Heart right ventricle (tissue), 16 donors: ENCODE results near the gene ERN2. TPM values are rescaled to one million over a fixed set of nuclear protein-coding genes. Genes with fewer than 3 reads are reported as not detected.

Source experiments
- ATAC-seq, 8 donors: fragments of 200-7000 bp; cut with Tn5 transposase; one replicate each; pipeline ENCODE4 v1.9.1; 2020; ENCODE audit warnings: mild to moderate bottlenecking in 8 of 8, moderate library complexity in 8 of 8, moderate number of reproducible peaks in 1 of 8
- DNase-seq, 2 donors: peaks; one replicate each; pipeline ENCODE4 v3.0.0-alpha.2; 2020
- H3K27ac ChIP-seq, 10 donors: fragments of 200-600 bp; sonication (generic) in 2 of 10; one replicate each; pipeline versions ENCODE4 v1.5.0 to v1.8.0; 2020 to 2022; ENCODE audit warnings: mild to moderate bottlenecking in 3 of 10
- H3K27me3 ChIP-seq, 7 donors: fragments of 200-600 bp; one replicate each; pipeline ENCODE4 v1.8.0; 2021 to 2022; ENCODE audit warnings: mild to moderate bottlenecking in 2 of 7
- H3K36me3 ChIP-seq, 9 donors: fragments of 200-600 bp; sonication (generic) in 1 of 9; one replicate each; pipeline versions ENCODE4 v1.5.0 to v1.8.0; 2020 to 2022; ENCODE audit warnings: mild to moderate bottlenecking in 2 of 9
- H3K4me1 ChIP-seq, 9 donors: fragments of 200-600 bp; sonication (generic) in 1 of 9; one replicate each; pipeline versions ENCODE4 v1.5.0 to v1.8.0; 2020 to 2022; ENCODE audit warnings: mild to moderate bottlenecking in 4 of 9
- H3K4me3 ChIP-seq, 10 donors: fragments of 200-600 bp; sonication (generic) in 2 of 10; one replicate each; pipeline versions ENCODE4 v1.5.0 to v1.8.0; 2020 to 2022; ENCODE audit warnings: mild to moderate bottlenecking in 7 of 10, moderate library complexity in 2 of 10
- H3K9me3 ChIP-seq, 11 donors: fragments of 200-600 bp in 10 of 11; sonication (generic) in 2 of 11; one replicate each; pipeline versions ENCODE4 v1.5.0 to v1.8.0; 2013 to 2022; ENCODE audit warnings: mild to moderate bottlenecking in 2 of 11, control low read depth in 1 of 11, moderate library complexity in 1 of 11
- WGBS, 2 donors: extraction: QIAGEN DNeasy Blood & Tissue Kit; methylation state at CpG; one replicate each; pipeline ENCODE4 v1.1.7; 2013; ENCODE audit warnings: inconsistent platforms in 1 of 2; 5-methylcytosine and 5-hydroxymethylcytosine counted together
- intact Hi-C, 10 donors: fragments of 100-400 bp; cut with DNase I; formaldehyde crosslinking; loops; one replicate each; pipeline versions ENCODE4 v1.11.1 to v1.14.2; 2022
- polyA plus RNA-seq, 2 donors: library from polyadenylated mRNA; stranded (reverse); fragments of 200-250 nt; gene quantifications; one replicate each; pipeline ENCODE4 v1.2.3, GENCODE V29; 2013
- total RNA-seq, 10 donors: library from RNA; stranded (reverse); fragmentation: NEBNext Ultra II Directional in 3 of 10; extraction: Animal tissue kit (Norgen Biotek cat#: 25700) in 3 of 10; gene quantifications; one replicate each; pipeline versions ENCODE4 v1.2.1 to v1.2.4, GENCODE V29; 2021 to 2023
- TF ChIP-seq, protein P1 (sequence below), 9 donors: fragments of 200-600 bp; sonication (generic) in 2 of 9; IDR thresholded peaks; one replicate each; pipeline versions ENCODE4 v1.5.0 to v1.8.0; 2021 to 2022; ENCODE audit warnings: antibody characterized with exemption in 9 of 9, mild to moderate bottlenecking in 5 of 9, moderate library complexity in 1 of 9
- donor health status: Arrhythmogenic right ventricular cardiomyopathy.
- donor health status: ischemic (EF 13 %, LVEDD 7.1; RV severe dilation, severe dysfunction).
- donor health status: healthy with polysubstance abuse.
- donor health status: DM: no; HTN: yes; CAD: no.
- donor health status: DM: no; HTN: no; CAD: no.
- donor health status: ischemic (EF 25% LVEDD 6.9; RV normal size, moderate dysfunction).
- donor health status: ischemic (EF 25% LVEDD 5.7; RV mildly dilated, moderate dysfunction).
- donor health status: healthy.
- donor health status: DM: yes; HTN: yes; CAD: no.
- donor health status: Ischemic cardiomyopathy.
- donor health status: ischemic (EF 35%, LVEDD 5.7; RV mildly dilated, moderate dysfunction).
- donor health status: nonischemic (EF 11% LVEDD 7.7; RV severe dilation, severe dysfunction).
- donor health status: DM: yes; HTN: yes; CAD: no.
- donor health status: PGD.
- donor health status: ischemic (EF 29% LVEDD 5.4; RV normal size, mild dysfunction).
- donor health status: nonischemic (EF 23%, LVEDD 6.1; RV moderate dilation, normal function).

ERN2 gene
- total and polyA plus RNA-seq, 12 donors, result 0.32 to 0.34 TPM; not detected in 10

DNA sequence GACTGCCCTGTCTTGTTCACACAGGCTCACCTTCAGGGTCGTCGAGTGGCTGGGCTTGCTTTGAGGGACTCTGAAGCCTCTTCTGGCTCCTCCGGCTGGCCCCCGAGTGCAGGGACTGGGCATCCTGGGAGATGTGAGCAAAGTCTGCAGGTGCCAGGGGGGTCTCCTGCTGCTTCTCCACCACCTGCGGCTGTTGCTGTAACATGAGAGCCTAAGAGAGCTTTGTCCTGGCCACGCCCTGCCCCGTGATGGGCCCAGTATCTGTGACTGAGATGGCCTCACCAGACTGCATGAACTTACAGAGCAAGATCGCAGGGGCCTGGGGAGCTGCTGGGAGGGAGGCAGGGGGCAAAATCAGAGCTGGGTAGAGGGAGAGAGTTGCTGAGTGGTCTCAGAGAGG lies 12.5 kb downstream of the ERN2 start:
- Histone ChIP-seq H3K9me3 (peaks cover 0 to 12% (median 5%) of the 10 kb centered on the region in 11 donors), H3K27me3 (peaks cover 0 to 26% (median 5%) of the 10 kb centered on the region in 7 donors), H3K4me1 (no peaks in the 10 kb centered on the region), H3K27ac (no peak overlapping the region), H3K4me3 (no peak overlapping the region), H3K36me3 (no peaks in the 10 kb centered on the region)
- DNase-seq, result no peak
- 16 to 21% methylated on average over 8 of the region's 8 CpGs for WGBS, 2 donors
- no peak for ATAC-seq
- TF ChIP-seq, protein P1, sequence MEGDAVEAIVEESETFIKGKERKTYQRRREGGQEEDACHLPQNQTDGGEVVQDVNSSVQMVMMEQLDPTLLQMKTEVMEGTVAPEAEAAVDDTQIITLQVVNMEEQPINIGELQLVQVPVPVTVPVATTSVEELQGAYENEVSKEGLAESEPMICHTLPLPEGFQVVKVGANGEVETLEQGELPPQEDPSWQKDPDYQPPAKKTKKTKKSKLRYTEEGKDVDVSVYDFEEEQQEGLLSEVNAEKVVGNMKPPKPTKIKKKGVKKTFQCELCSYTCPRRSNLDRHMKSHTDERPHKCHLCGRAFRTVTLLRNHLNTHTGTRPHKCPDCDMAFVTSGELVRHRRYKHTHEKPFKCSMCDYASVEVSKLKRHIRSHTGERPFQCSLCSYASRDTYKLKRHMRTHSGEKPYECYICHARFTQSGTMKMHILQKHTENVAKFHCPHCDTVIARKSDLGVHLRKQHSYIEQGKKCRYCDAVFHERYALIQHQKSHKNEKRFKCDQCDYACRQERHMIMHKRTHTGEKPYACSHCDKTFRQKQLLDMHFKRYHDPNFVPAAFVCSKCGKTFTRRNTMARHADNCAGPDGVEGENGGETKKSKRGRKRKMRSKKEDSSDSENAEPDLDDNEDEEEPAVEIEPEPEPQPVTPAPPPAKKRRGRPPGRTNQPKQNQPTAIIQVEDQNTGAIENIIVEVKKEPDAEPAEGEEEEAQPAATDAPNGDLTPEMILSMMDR (IDR thresholded peaks at IDR 0.05), result no peak
- intact Hi-C loops, result no loop called here

DNA sequence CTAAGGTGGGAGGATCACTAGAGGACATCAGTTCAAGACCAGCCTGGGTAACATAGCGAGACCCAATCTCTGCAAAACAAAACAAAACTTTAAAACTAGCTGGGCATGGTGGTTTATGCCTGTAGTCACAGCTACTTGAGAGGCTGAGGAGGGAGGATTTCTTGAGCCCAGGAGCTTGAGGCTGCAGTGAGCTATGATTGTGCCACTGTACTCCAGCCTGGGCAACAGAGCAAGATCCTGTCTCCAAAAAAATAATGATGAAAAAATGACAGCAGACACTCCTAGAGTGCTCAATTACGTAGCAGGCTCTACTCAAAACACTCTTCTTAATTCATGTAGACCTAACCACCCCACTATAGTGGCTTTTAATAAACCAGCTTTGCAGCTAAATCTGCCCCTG lies 12.9 kb downstream of the ERN2 start:
- no peaks in the 10 kb centered on the region for H3K36me3 ChIP-seq
- no peak overlapping the region for H3K4me3 ChIP-seq
- intact Hi-C loops, result no loop called here
- DNase-seq (no peak), ATAC-seq (no peak)
- peaks cover 0 to 12% (median 5%) of the 10 kb centered on the region in 11 donors for H3K9me3 ChIP-seq
- peaks cover 0 to 2% (median 0%) of the 10 kb centered on the region in 9 donors for H3K4me1 ChIP-seq
- H3K27ac ChIP-seq, result no peak overlapping the region
- TF ChIP-seq, protein P1 (IDR thresholded peaks at IDR 0.05), result no peak
- WGBS, 2 donors, result 85 to 88% methylated on average over 2 of the region's 2 CpGs
- H3K27me3 ChIP-seq, result peaks cover 0 to 26% (median 5%) of the 10 kb centered on the region in 7 donors

DNA sequence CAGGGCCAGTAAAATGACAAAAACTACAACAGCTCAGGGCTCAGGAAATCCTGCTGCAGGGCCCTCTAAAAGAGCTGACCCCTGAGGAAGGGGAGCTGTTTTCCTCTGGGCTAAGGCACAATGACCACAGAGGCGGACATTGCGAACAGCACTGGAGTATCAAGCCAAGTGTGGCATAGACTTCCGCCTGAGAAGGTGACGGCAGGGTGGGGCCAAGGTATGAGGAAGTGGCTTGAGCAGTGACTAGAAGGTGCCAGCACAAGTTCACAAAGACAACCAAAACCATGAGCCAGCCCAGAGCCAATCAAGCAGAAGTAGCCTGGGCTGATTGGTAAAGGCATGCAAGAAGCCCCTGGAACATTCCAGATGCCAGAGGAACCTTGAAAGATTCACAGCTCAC lies 13.9 kb downstream of the ERN2 start:
- Histone ChIP-seq H3K27ac (no peak overlapping the region), H3K4me3 (no peak overlapping the region), H3K27me3 (peaks cover 0 to 25% (median 5%) of the 10 kb centered on the region in 7 donors), H3K36me3 (no peaks in the 10 kb centered on the region), H3K9me3 (peaks cover 0 to 12% (median 5%) of the 10 kb centered on the region in 11 donors), H3K4me1 (peaks cover 0 to 11% (median 6%) of the 10 kb centered on the region in 9 donors)
- DNase-seq (no peak), ATAC-seq (no peak)
- TF ChIP-seq, protein P1 (IDR thresholded peaks at IDR 0.05), result no peak
- intact Hi-C loops, result no loop called here
- 83 to 94% methylated on average over 4 of the region's 4 CpGs for WGBS, 2 donors

DNA sequence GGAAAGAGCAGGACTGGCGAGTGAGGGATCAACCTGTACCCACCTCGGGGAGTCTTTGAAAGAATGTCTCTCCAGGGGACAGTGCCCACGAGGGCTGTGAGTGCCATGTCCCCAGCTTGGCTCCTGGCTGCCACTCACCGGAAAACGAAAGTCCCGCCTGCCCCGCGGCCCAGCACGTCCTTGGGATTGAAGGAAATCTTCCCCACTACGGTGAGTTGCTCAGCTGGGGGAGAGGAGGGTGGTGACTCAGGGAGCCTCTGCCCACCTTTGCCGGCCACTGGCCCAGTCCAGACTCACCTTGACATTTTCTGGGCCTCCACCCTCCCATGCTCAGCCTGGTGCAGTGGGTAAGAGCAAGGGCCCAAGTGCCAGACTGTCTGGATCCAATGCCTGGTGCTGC lies 17.3 kb downstream of the ERN2 start:
- TF ChIP-seq, protein P1 (IDR thresholded peaks at IDR 0.05), result no peak
- no peak for ATAC-seq
- H3K36me3 ChIP-seq, result peaks cover 0 to 10% (median 2%) of the 10 kb centered on the region in 9 donors
- peaks cover 0 to 12% (median 0%) of the 10 kb centered on the region in 7 donors for H3K27me3 ChIP-seq
- 72 to 80% methylated on average over 11 of the region's 11 CpGs for WGBS, 2 donors
- no peak overlapping the region for H3K27ac ChIP-seq
- H3K9me3 ChIP-seq, result no peaks in the 10 kb centered on the region
- intact Hi-C loops, result no loop called here
- H3K4me3 ChIP-seq, result no peak overlapping the region
- peaks cover 0 to 11% (median 6%) of the 10 kb centered on the region in 9 donors for H3K4me1 ChIP-seq
- DNase-seq, result no peak
